DOHH2 (cell line): ENCODE measurements around the gene RACGAP1.

Experiments
- H3F3A ChIP-seq: fragments of 200-600 bp; sonication (generic), shearing (Covaris generic); 2 replicates; pipeline ENCODE4 v1.6.0; 2016; ENCODE audit warnings: antibody characterized with exemption, mild to moderate bottlenecking; ENCODE audit not compliant: control insufficient read depth, insufficient read depth
- H3K27ac ChIP-seq: fragments of 200-600 bp; sonication (generic); 2 replicates; pipeline ENCODE4 v1.5.1; 2014; ENCODE audit warnings: low read depth, mild to moderate bottlenecking, low read length, moderate library complexity
- H3K27me3 ChIP-seq: fragments of 200-600 bp; sonication (generic); 2 replicates; pipeline ENCODE4 v1.6.1; 2014; ENCODE audit warnings: mild to moderate bottlenecking, low read length, mixed read lengths; ENCODE audit not compliant: control insufficient read depth
- H3K36me3 ChIP-seq: fragments of 200-600 bp; sonication (generic); 2 replicates; pipeline ENCODE4 v1.6.1; 2014; ENCODE audit warnings: mild to moderate bottlenecking, low read length, moderate library complexity, mixed read lengths; ENCODE audit not compliant: control insufficient read depth
- H3K4me1 ChIP-seq: fragments of 200-600 bp; sonication (generic); 2 replicates; pipeline ENCODE4 v1.6.1; 2014; ENCODE audit warnings: mild to moderate bottlenecking, low read length, mixed read lengths; ENCODE audit not compliant: control insufficient read depth
- H3K4me2 ChIP-seq: fragments of 200-600 bp; sonication (generic); 2 replicates; pipeline ENCODE4 v1.6.0; 2014; ENCODE audit warnings: mild to moderate bottlenecking, low read length, moderate library complexity
- H3K4me3 ChIP-seq: fragments of 200-600 bp; sonication (generic); 2 replicates; pipeline ENCODE4 v1.5.1; 2014; ENCODE audit warnings: mild to moderate bottlenecking, low read length, mixed read lengths
- H3K79me2 ChIP-seq: fragments of 200-600 bp; sonication (generic); 2 replicates; pipeline ENCODE4 v1.6.1; 2014; ENCODE audit warnings: mild to moderate bottlenecking, low read length, mixed read lengths; ENCODE audit not compliant: control insufficient read depth
- H3K9me2 ChIP-seq: fragments of 200-600 bp; sonication (generic); replicated peaks from 2 replicates; pipeline ENCODE4 v1.6.1; 2014; ENCODE audit warnings: mild to moderate bottlenecking, low read length, mixed read lengths; ENCODE audit not compliant: control insufficient read depth
- H3K9me3 ChIP-seq: fragments of 200-600 bp; sonication (generic); 2 replicates; pipeline ENCODE4 v1.6.1; 2014; ENCODE audit warnings: antibody characterized with exemption, low read length, mixed read lengths; ENCODE audit not compliant: control insufficient read depth, insufficient read depth
- H4K20me1 ChIP-seq: fragments of 200-600 bp; sonication (generic); 2 replicates; pipeline ENCODE4 v1.6.0; 2014; ENCODE audit warnings: low read depth, mild to moderate bottlenecking, antibody characterized with exemption, low read length, moderate library complexity; ENCODE audit not compliant: control insufficient read depth, insufficient read depth
- CTCF ChIP-seq: fragments of 200-600 bp; sonication (generic); IDR thresholded peaks from one replicate; pipeline ENCODE4 v1.5.1; 2014; ENCODE audit warnings: antibody characterized with exemption, mild to moderate bottlenecking, low read depth, low read length; ENCODE audit not compliant: poor library complexity, severe bottlenecking
- EZH2phosphoT487 ChIP-seq: fragments of 200-600 bp; sonication (generic); IDR thresholded peaks from 2 replicates; pipeline ENCODE4 v1.6.1; 2017; ENCODE audit warnings: borderline replicate concordance, mild to moderate bottlenecking, antibody characterized with exemption, low read length, moderate library complexity, mixed read lengths

The RACGAP1 gene

GRCh38 chr12:49969027-49969426 is 56.3 kb downstream of the RACGAP1 start:
- no peak for TF ChIP-seq EZH2phosphoT487
- no peak for TF ChIP-seq CTCF
- Histone ChIP-seq H3K4me1 (peaks cover 13% of the 10 kb centered on the region), H3K27ac (no peak overlapping the region), H3K79me2 (no peaks in the 10 kb centered on the region), H3K27me3 (peaks cover 35% of the 10 kb centered on the region), H3K9me2 (no peaks in the 10 kb centered on the region), H3K4me2 (no peak overlapping the region), H3F3A (no peaks in the 10 kb centered on the region), H3K9me3 (no peaks in the 10 kb centered on the region), H4K20me1 (no peaks in the 10 kb centered on the region), H3K4me3 (no peak overlapping the region), H3K36me3 (no peaks in the 10 kb centered on the region)

- Histone ChIP-seq H3K4me3 (no peak overlapping the region), H3K27me3 (peaks cover 35% of the 10 kb centered on the region), H3K79me2 (no peaks in the 10 kb centered on the region), H3K4me1 (peaks cover 13% of the 10 kb centered on the region), H3K36me3 (no peaks in the 10 kb centered on the region), H3K27ac (no peak overlapping the region), H4K20me1 (no peaks in the 10 kb centered on the region), H3K9me2 (no peaks in the 10 kb centered on the region), H3F3A (no peaks in the 10 kb centered on the region), H3K9me3 (no peaks in the 10 kb centered on the region), H3K4me2 (no peak overlapping the region)
- no peak for TF ChIP-seq EZH2phosphoT487
- TF ChIP-seq CTCF = no peak
Measured at GRCh38 chr12:49968471-49968870, 56.8 kb downstream of the RACGAP1 start.

GRCh38 chr12:49967777-49968250 is 57.5 kb downstream of the RACGAP1 start:
- Histone ChIP-seq H3K9me2 (no peaks in the 10 kb centered on the region), H3K36me3 (no peaks in the 10 kb centered on the region), H3K4me3 (peak overlapping the region; percentile 80), H3K9me3 (no peaks in the 10 kb centered on the region), H3K27ac (no peak overlapping the region), H3K79me2 (no peaks in the 10 kb centered on the region), H3K27me3 (peaks cover 35% of the 10 kb centered on the region), H4K20me1 (no peaks in the 10 kb centered on the region), H3F3A (no peaks in the 10 kb centered on the region), H3K4me2 (peak overlapping the region; percentile 95), H3K4me1 (peaks cover 13% of the 10 kb centered on the region)
- no peak for TF ChIP-seq EZH2phosphoT487
- no peak for TF ChIP-seq CTCF
